K562 (cell line): ENCODE results near the gene B4GALNT3. TPM values are rescaled to one million over a fixed set of nuclear protein-coding genes. Genes with fewer than 3 reads are reported as not detected.

Source experiments
- ATAC-seq: fragments of 200-7000 bp; cut with Tn5 transposase; 3 replicates; pipeline ENCODE4 v1.9.1; 2020; ENCODE audit warnings: moderate library complexity
- BruUV-seq: library from RNA; stranded (reverse); fragments of 400-500 nt; replicated peaks from 2 replicates; lab custom pipeline; 2021; lab: Mats Ljungman, UMichigan
- CTCF ChIA-PET: fragments of 300-600 bp; formaldehyde crosslinking; extraction: SDS; loops from one replicate; lab custom pipeline; 2021; ENCODE audit warnings: low intra/inter-chr PET ratio; lab: Yijun Ruan, JAX
- POLR2A ChIA-PET: fragments of 300-600, 350-650 bp; sonication (Branson Sonifier 250); formaldehyde crosslinking; extraction: SDS; loops from one replicate; lab custom pipeline; 2021; ENCODE audit warnings: antibody characterized with exemption, inconsistent platforms; lab: Yijun Ruan, JAX
- DNase-seq, 4 experiments: peaks; one replicate each; pipeline versions ENCODE4 v3.0.0 to v3.0.0-alpha.2; 2011 to 2018; ENCODE audit warnings: low spot score in 3 of 4, mixed read lengths in 3 of 4; ENCODE audit errors: extremely low read depth in 1 of 4
- FAIRE-seq: peaks from 2 replicates; lab custom pipeline; 2011; peaks lifted over from hg19 to GRCh38; lab: Jason Lieb, UNC
- H2AFZ ChIP-seq: 2 replicates; pipeline ENCODE4 v1.6.0; 2011; ENCODE audit warnings: low read depth, low read length, control low read depth, inconsistent platforms
- H3K27ac ChIP-seq: fragments of 200-600 bp; 3 replicates; pipeline ENCODE4 v1.8.0; 2011; ENCODE audit warnings: low read depth, mild to moderate bottlenecking, control low read depth, inconsistent platforms, low read length, moderate library complexity, mixed read lengths; ENCODE audit errors: extremely low read depth
- H3K27me3 ChIP-seq, 2 experiments: fragments of 300-600 bp in 1 of 2; 2 replicates in 1 of 2; 3 replicates in 1 of 2; pipeline versions ENCODE4 v1.6.0 to v1.8.0; 2011; ENCODE audit warnings: inconsistent platforms in 2 of 2, low read length in 2 of 2, mild to moderate bottlenecking in 1 of 2, mixed read lengths in 1 of 2, moderate library complexity in 1 of 2; ENCODE audit not compliant: control insufficient read depth in 2 of 2, insufficient read depth in 2 of 2
- H3K36me3 ChIP-seq: fragments of 300-600 bp; 3 replicates; pipeline ENCODE4 v1.8.0; 2011; ENCODE audit warnings: mild to moderate bottlenecking, low read length, inconsistent platforms; ENCODE audit not compliant: control insufficient read depth, insufficient read depth
- H3K4me1 ChIP-seq, 2 experiments: fragments of 200-600 bp in 1 of 2; replicated peaks in 1 of 2; 2 replicates in 1 of 2; 3 replicates in 1 of 2; pipeline versions ENCODE4 v1.5.1 to v1.8.0; 2011; ENCODE audit warnings: inconsistent platforms in 2 of 2, low read length in 2 of 2, mild to moderate bottlenecking in 1 of 2, mixed read lengths in 1 of 2, moderate library complexity in 1 of 2; ENCODE audit not compliant: control insufficient read depth in 2 of 2, insufficient read depth in 2 of 2
- H3K4me2 ChIP-seq: 2 replicates; pipeline ENCODE4 v1.6.1; 2011; ENCODE audit warnings: low read length, control low read depth, inconsistent platforms, mixed read lengths; ENCODE audit not compliant: insufficient read depth
- H3K4me3 ChIP-seq: fragments of 200-600 bp; sonication (generic), shearing (Covaris generic); 2 replicates; pipeline ENCODE4 v1.5.1; 2016; ENCODE audit warnings: control low read depth, inconsistent platforms
- H3K79me2 ChIP-seq: fragments of 200-600 bp; 3 replicates; pipeline ENCODE4 v1.8.0; 2011; ENCODE audit warnings: low read length, inconsistent platforms; ENCODE audit not compliant: control insufficient read depth, insufficient read depth
- H3K9ac ChIP-seq, 2 experiments: 2 replicates each; pipeline versions ENCODE4 v1.6.0 to v1.6.1; 2011; ENCODE audit warnings: low read depth in 2 of 2, low read length in 2 of 2, control low read depth in 1 of 2, inconsistent platforms in 1 of 2, mild to moderate bottlenecking in 1 of 2, mixed read lengths in 1 of 2; ENCODE audit not compliant: insufficient read depth in 1 of 2
- H3K9me1 ChIP-seq: one replicate; pipeline ENCODE4 v1.6.0; 2011; ENCODE audit warnings: inconsistent platforms, mild to moderate bottlenecking, low read length, moderate library complexity; ENCODE audit not compliant: control insufficient read depth, insufficient read depth
- H3K9me3 ChIP-seq: replicated peaks from 2 replicates; pipeline ENCODE4 v1.5.1; 2011; ENCODE audit warnings: low read depth, low read length, inconsistent platforms; ENCODE audit not compliant: control insufficient read depth, insufficient read depth
- H4K20me1 ChIP-seq: replicated peaks from 2 replicates; pipeline ENCODE4 v1.6.1; 2011; ENCODE audit warnings: low read length, inconsistent platforms, mixed read lengths; ENCODE audit not compliant: control insufficient read depth, insufficient read depth
- CHD1 ChIP-seq: fragments of 200-600 bp; sonication (generic); IDR thresholded peaks from one replicate; pipeline ENCODE4 v1.6.1; 2012; ENCODE audit warnings: mild to moderate bottlenecking, moderate library complexity, low read length, inconsistent platforms
- IRF2 ChIP-seq: sonication (generic); formaldehyde crosslinking; IDR thresholded peaks from 2 replicates; pipeline ENCODE4 v1.8.1; 2022; ENCODE audit warnings: mild to moderate bottlenecking, missing genetic modification reagents
- MED1 ChIP-seq: sonication (generic); formaldehyde crosslinking; IDR thresholded peaks from 2 replicates; pipeline ENCODE4 v1.8.1; 2023; ENCODE audit warnings: missing genetic modification reagents, borderline replicate concordance
- WGBS: fragments of 100-300 bp; shearing (Covaris generic); methylation state at CpG from one replicate; pipeline ENCODE4 v1.1.6; 2016; ENCODE audit warnings: low coverage, mixed read lengths; ENCODE audit not compliant: insufficient coverage; ENCODE audit errors: missing lambda C conversion rate; 5-methylcytosine and 5-hydroxymethylcytosine counted together
- in situ Hi-C: fragments of 300-500 bp; cut with MboI; formaldehyde crosslinking; loops from 4 replicates; pipeline ENCODE4 v1.15.0; 2018; ENCODE audit warnings: inconsistent platforms, mixed read lengths
- intact Hi-C: fragments of 100-400 bp; cut with micrococcal nuclease; formaldehyde crosslinking; loops from 2 replicates; pipeline ENCODE4 v1.14.2; 2022
- polyA plus RNA-seq, 8 experiments: library from polyadenylated mRNA; depleted of rRNA in 4 of 8; stranded (reverse) in 5 of 8; unstranded in 3 of 8; fragments of >200 nt; fragmentation: Nextera tagmentation in 2 of 8; fragmentation: Illumina TruSeq in 1 of 8; extraction: Ambion mirVana in 2 of 8; extraction: Trizol in 1 of 8; gene quantifications; 2 replicates each; pipeline versions ENCODE4 v1.2.1 to v1.2.3, GENCODE V29; 2011 to 2014; ENCODE audit warnings: inconsistent platforms in 1 of 8, missing spikeins in 1 of 8
- total RNA-seq, 7 experiments: library from RNA; depleted of rRNA in 6 of 7; stranded (reverse); fragments of >200 nt in 6 of 7; fragmentation: Illumina TruSeq in 2 of 7; extraction: Trizol in 2 of 7; gene quantifications; 2 replicates each; pipeline versions ENCODE4 v1.2.1 to v1.2.3, GENCODE V29; 2011 to 2021; ENCODE audit warnings: low replicate concordance in 1 of 7

B4GALNT3 gene
- total and polyA plus RNA-seq, 9 of the 15 experiments (the other 6 are each of a cell fraction or from before 2014, with no cell fraction given): 0.04 to 0.36 (median 0.10) TPM; not detected in 6

- no peak for FAIRE-seq
- Histone ChIP-seq H3K27ac (no peak overlapping the region), H3K9me1 (no peaks in the 10 kb centered on the region), H3K79me2 (no peaks in the 10 kb centered on the region), H3K36me3 (no peaks in the 10 kb centered on the region), H3K4me1 (no peaks in the 10 kb centered on the region), H3K9ac (peak overlapping the region in 1 of 2 experiments; percentile 43; a peak in 1 of 4 replicates), H3K9me3 (no peaks in the 10 kb centered on the region), H3K27me3 (peaks cover 5 to 44% of the 10 kb centered on the region in 2 experiments; a peak in 3 of 5 replicates), H2AFZ (no peak overlapping the region), H3K4me2 (no peak overlapping the region), H4K20me1 (0 out of 2 replicates have a peak, but pooled peaks cover 5% of the 10 kb centered on the region), H3K4me3 (no peak overlapping the region)
- no TSS peak for BruUV-seq
- in situ Hi-C loops: no loop called here
- WGBS: 3% methylated on average over 9 of the region's 10 CpGs
- no peak for ATAC-seq
- intact Hi-C loops: no loop called here
- no peak for TF ChIP-seq IRF2
- TF ChIP-seq CHD1: no peak
- no peak for TF ChIP-seq MED1 (CRISPR knock-in tag)
- POLR2A ChIA-PET: no interaction called here
- no peak for DNase-seq
- CTCF ChIA-PET: no interaction called here
Observed at GRCh38 chr12:538731-539539, 79.2 kb downstream of the B4GALNT3 start.
